SK-MEL-5 (cell line): ENCODE results near the gene HOGA1. TPM values are rescaled to one million over a fixed set of nuclear protein-coding genes. Genes with fewer than 3 reads are reported as not detected.
A peak's percentile ranks its signal among the peaks of the same experiment; 100 is the strongest.
"Not testable (repeated sequence)": the region's sequence is repeated elsewhere in the genome, so short reads cannot be mapped to it uniquely, and the experiment has no call there.

Source experiments
- DNase-seq: peaks from one replicate; pipeline ENCODE4 v3.0.0-alpha.2; 2016; ENCODE audit warnings: low read depth, low spot score
- in situ Hi-C: cut with HindIII; loops from 2 replicates; pipeline ENCODE4 v1.10.0; 2016; ENCODE audit warnings: low sequenced_read_pairs, high pct_unique_total_duplicates, low pct_unique_long_range_greater_than_20kb
- total RNA-seq: library from RNA; depleted of rRNA; stranded (reverse); fragments of >200 nt; shearing (Covaris generic); gene quantifications from 2 replicates; pipeline ENCODE4 v1.2.3, GENCODE V29; 2014

The HOGA1 gene
- total RNA-seq, 1 experiment from 2014 or later, result 2.1 TPM

DNA sequence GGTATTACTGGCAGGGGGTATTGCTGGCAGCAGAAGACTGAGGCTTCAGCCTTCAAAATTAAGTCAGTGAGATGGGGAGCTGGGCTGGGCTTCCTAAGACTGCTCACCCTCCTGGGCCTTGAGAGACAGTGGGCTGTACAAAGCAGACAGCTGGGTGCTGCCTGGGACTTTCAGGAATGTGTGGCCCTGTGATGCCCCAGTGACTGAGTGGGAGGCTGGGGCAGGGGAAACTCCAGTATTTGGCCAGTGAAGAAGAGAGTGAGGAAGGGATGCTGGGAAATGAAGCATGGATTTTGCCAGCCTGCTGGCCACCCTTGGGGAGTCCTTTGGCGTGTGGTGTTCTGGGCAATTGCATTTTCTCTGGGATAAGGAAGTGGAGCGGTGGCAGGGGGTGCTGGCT lies 11.2 kb upstream of the HOGA1 start:
- in situ Hi-C loops, result no loop called here

GRCh38 chr10:97573672-97574071 lies 10.5 kb upstream of the HOGA1 start:
- no peak for DNase-seq
- in situ Hi-C loops, result no loop called here

More for the DNA sequence above, 11.2 kb upstream of the HOGA1 start:
- no peak for DNase-seq

DNA sequence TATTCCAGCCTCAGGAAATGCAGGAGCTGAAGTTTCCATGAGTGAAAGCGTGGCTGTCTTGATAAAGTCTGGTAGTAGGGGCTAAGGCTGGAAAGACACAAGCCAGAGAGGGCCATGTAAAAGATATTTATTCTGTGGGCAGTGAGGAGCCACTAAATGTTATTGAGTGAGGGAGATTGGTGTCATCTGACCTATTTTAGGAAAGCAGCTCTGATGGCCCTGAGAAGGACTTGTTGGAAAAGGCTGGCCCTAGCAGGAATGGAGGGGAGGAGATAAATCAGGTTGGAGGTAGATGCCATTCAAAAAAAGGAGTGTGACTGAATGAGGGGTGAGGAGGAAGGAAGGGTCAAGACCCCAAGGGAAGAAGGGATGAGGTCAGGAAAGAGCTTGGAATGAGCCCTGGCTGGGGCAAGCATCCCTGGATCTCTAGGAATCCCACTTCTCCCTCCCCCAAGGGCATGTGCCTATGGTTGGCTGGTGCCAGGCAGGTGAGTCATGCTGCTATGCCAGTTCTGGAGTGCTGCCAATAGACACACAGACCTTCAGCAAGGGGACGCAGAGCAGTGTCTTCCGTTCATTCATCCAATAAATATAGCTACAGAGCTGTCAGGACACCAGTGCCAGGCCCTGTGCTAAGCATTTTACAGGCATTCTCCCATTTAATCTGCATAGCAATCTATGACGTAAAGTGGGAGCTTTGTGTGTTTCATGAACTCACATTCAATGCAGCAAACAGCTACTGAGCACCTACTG lies 9.6 kb upstream of the HOGA1 start:
- in situ Hi-C loops, result no loop called here
- peak; percentile 78 for DNase-seq

GRCh38 chr10:97575127-97575668 lies 9.0 kb upstream of the HOGA1 start:
- no peak for DNase-seq
- in situ Hi-C loops, result no loop called here

DNA sequence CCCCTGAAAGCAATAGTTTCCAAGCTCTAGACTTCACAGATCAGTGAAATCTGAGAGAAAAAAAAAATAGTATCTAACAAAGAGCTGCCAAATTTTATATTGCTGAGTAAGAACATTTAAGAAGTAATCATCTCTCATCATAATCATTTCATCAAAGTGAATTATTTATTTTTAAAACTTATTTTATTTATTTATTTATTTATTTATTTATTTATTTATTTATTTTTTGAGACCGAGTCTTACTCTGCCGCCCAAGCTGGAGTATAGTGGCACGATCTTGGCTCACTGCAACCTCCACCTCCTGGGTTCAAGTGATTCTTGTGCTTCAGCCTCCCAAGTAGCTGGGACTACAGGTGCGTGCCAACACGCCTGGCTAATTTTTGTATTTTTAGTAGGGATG lies 7.7 kb upstream of the HOGA1 start:
- in situ Hi-C loops, DNase-seq: not testable (repeated sequence)

DNA sequence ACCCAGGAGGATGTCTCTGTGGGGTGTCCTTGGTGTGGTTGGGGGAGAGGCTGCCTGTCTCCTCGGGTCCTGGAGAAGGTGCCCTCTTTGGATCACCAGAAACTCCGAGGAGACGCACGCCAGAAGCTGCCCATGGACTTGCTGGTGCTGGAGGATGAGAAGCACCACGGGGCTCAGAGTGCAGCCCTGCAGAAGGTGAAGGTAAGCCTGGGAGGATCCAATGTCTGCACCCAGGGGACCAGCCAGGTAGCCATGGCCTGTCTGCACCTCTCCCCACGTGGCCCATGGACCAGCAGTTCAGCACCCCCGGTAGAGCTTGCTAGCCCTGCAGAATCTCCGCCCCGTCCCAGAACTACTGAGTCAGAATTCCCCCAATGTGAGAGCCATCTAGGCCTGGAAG lies 6.5 kb upstream of the HOGA1 start:
- in situ Hi-C loops, result no loop called here
- DNase-seq, result no peak

GRCh38 chr10:97578171-97578844 lies 5.9 kb upstream of the HOGA1 start:
- in situ Hi-C loops, result no loop called here
- DNase-seq, result no peak

DNA sequence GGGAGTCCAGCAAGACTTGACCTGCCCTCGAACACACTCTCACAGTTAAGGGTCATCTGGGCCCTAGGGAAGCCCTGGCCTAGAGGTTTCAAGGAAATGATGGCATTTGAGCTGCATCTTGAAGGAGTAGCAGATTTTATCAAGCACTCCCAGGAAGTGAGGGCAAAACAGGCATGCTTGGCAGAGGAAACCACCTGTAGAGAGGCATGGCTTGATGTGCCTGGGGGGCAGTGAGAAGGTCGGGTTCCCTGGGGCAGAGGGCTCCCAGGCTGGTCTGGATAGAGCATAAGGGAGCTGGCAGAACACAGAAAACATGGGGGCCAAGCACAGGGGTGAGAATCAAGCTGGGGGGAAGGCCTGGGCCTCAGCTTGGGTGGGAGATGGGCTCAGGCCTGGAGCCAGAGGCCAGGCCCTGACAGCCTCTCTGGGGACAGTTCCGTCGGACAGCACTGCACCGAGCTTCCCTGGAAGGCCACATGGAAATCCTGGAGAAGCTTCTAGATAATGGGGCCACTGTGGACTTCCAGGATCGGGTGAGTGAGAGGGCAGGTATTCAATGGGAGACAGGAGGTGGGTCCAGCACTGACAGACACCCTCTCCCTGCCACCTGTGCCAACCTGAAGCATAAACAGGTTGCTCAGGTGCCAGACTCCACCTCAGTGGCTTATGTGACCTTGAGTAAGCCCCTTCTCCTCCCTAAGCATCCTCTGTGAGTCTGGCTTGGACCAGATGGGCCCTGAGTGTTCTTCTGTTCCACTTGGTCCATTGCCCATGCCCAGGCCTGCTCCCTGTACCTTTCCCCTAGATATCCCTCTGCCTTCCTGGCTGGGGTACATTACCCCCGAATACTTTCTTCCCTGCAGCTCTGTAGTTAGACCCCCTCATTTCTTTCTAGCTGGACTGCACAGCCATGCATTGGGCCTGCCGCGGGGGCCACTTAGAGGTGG lies 3.5 kb upstream of the HOGA1 start:
- in situ Hi-C loops, result no loop called here
- DNase-seq, result no peak

DNA sequence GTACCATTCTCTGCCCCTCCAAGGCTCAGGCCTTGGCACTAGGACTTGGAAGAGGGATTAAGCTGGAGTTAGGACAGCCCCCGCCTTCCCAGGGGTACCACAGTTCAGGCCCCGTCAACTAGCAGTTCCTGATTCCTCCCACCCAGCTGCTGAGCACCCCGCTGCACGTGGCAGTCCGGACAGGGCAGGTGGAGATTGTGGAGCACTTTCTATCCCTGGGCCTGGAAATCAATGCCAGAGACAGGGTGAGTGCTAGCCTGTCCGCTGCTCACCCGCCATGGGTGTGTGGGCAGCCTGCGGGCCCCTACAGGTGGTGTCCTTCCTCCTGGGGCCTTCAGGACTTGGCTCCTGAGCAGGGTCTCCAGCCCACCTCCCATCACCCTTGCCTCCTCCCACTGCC lies 2.0 kb upstream of the HOGA1 start:
- DNase-seq, result no peak
- in situ Hi-C loops, result no loop called here

- DNase-seq, result no peak
- in situ Hi-C loops, result no loop called here
These were observed 713 bp upstream of the HOGA1 start for GRCh38 chr10:97583476-97583875.

GRCh38 chr10:97584798-97585438 lies 729 bp downstream of the HOGA1 start:
- DNase-seq, result no peak

DNA sequence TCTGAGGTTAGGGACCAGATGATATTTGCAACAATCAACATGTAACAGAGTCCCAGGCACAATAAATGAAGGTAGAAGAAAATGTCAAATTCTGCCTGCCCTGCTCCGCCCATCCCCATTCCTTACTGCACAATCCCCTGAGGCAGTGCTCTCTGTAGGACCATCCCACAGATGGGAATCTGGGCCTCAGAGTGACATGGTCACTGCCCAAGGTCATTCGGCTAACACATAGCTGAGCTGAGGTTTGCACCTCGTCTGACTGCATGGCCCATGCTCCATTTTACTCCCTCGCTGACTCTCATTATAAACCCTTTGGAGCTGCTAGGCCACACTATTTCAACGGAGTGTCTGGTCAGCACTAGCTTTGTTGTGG lies 1.2 kb downstream of the HOGA1 start:
- DNase-seq, result no peak
- in situ Hi-C loops, result no loop called here

More at GRCh38 chr10:97584798-97585438, 729 bp downstream of the HOGA1 start:
- in situ Hi-C loops, result no loop called here

GRCh38 chr10:97587183-97587582 lies 3.0 kb downstream of the HOGA1 start:
- no peak for DNase-seq
- in situ Hi-C loops, result no loop called here

- no peak for DNase-seq
- in situ Hi-C loops, result no loop called here
These were observed 5.3 kb downstream of the HOGA1 start, which contains the start of gene C10orf62 for GRCh38 chr10:97589479-97589878. Gene C10orf62, plus strand, starts transcription at chr10:97589721. Its CDS starts 177 bp downstream, at chr10:97589898.

DNA sequence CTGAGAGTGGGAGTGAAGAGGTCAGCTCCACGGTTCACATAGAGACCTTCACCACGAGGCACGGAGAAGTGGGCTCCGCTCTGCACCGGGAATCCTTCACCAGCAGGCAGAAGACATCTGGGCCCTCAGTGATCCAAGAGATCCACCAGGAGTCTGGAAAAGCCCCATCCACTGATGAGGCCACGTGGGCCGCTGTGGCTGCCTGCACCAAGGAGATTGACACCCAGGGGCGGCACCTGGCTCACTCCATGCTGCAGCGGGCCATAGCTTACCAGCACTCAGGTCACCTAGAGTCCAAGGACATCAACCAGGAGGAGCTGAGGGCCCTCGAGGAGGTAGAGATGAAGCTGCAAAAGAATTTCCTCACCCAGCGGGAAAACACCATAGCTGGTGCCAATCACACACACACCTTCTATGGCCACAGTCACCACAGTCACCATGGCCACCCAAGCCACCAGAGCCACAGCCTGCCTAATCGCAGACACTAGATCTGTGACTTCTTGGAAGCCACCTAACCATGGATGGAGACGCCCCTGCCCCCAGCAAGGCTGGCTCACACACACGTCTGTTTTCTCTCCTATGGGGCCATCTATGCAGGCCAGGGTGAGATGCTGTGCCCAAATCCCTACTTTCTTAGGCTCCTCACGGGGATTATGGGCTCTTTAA lies 6.0 kb downstream of the HOGA1 start:
- no peak for DNase-seq
- in situ Hi-C loops, result no loop called here

GRCh38 chr10:97590748-97591495 lies 6.7 kb downstream of the HOGA1 start:
- no peak for DNase-seq
- in situ Hi-C loops, result no loop called here
